ENCODE data around the gene JAZF1.

GRCh38 chr7:28052933-28053332 is 127.7 kb downstream of the JAZF1 start:
- no peak for TF ChIP-seq JUND (IDR thresholded peaks at IDR 0.05; ENCODE audit: low read length)
- TF ChIP-seq, protein P1, sequence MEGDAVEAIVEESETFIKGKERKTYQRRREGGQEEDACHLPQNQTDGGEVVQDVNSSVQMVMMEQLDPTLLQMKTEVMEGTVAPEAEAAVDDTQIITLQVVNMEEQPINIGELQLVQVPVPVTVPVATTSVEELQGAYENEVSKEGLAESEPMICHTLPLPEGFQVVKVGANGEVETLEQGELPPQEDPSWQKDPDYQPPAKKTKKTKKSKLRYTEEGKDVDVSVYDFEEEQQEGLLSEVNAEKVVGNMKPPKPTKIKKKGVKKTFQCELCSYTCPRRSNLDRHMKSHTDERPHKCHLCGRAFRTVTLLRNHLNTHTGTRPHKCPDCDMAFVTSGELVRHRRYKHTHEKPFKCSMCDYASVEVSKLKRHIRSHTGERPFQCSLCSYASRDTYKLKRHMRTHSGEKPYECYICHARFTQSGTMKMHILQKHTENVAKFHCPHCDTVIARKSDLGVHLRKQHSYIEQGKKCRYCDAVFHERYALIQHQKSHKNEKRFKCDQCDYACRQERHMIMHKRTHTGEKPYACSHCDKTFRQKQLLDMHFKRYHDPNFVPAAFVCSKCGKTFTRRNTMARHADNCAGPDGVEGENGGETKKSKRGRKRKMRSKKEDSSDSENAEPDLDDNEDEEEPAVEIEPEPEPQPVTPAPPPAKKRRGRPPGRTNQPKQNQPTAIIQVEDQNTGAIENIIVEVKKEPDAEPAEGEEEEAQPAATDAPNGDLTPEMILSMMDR (IDR thresholded peaks at IDR 0.05; ENCODE audit: control extremely low read depth in 1 of 3, insufficient read depth in 1 of 3, low read depth in 1 of 3, low read length in 3 of 3): no peak

Measured in H1 (cell line).